Mammary epithelial cell (primary cell): ENCODE measurements around the gene IGF2BP3.

ENCODE experiments used
- CTCF ChIP-seq, 2 donors: IDR thresholded peaks in 1 of 2; conservative IDR thresholded peaks in 1 of 2; 2 replicates each; pipeline ENCODE4 v1.5.1; 2011 to 2012; ENCODE audit warnings: inconsistent platforms in 2 of 2, low read length in 2 of 2, mild to moderate bottlenecking in 2 of 2, control low read depth in 1 of 2, low read depth in 1 of 2; ENCODE audit not compliant: insufficient read depth in 1 of 2; ENCODE audit errors: extremely low read depth in 1 of 2
- EZH2 ChIP-seq: IDR thresholded peaks from 2 replicates; pipeline ENCODE4 v1.6.1; 2012; ENCODE audit warnings: low read length, inconsistent platforms, borderline replicate concordance

GRCh38 chr7:23356168-23356567, 114.1 kb downstream of the IGF2BP3 start:
- TF ChIP-seq CTCF (conservative IDR thresholded peaks at IDR 0.05 in 1 of 2, IDR thresholded peaks at IDR 0.05 in 1 of 2; ENCODE audit: extremely low read depth in 1 of 2, insufficient read depth in 1 of 2, low read depth in 1 of 2, low read length in 2 of 2) (no peak), EZH2 (no peak)
